Measurements from ENCODE around the gene KMT2A.

DNA sequence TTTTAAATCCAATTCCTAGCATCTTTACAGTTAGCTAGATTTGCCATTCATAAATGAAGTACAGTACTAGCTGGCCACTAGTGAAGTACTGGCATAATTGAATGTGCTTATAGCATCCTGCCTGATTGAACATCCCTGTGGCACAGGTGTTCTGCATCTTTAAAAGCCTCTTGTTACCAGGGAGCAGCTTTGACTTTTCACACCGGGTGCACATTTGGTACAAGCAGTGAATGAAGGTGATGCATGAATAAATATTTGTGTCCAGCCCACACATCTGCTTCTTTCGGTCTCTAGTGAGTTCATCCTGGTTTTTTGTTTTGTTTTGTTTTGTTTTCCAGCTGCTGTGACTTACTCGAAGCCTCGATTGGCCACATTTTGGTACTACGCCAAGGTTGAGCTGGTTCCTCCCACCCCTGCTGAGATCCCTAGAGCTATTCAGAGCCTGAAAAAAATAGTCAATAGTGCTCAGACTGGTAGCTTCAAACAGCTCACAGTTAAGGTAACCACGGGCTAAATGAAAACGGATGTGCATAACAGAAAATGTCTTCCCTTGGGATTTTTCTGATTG is 29.6 kb upstream of the KMT2A start:
- TF ChIP-seq, protein P1, sequence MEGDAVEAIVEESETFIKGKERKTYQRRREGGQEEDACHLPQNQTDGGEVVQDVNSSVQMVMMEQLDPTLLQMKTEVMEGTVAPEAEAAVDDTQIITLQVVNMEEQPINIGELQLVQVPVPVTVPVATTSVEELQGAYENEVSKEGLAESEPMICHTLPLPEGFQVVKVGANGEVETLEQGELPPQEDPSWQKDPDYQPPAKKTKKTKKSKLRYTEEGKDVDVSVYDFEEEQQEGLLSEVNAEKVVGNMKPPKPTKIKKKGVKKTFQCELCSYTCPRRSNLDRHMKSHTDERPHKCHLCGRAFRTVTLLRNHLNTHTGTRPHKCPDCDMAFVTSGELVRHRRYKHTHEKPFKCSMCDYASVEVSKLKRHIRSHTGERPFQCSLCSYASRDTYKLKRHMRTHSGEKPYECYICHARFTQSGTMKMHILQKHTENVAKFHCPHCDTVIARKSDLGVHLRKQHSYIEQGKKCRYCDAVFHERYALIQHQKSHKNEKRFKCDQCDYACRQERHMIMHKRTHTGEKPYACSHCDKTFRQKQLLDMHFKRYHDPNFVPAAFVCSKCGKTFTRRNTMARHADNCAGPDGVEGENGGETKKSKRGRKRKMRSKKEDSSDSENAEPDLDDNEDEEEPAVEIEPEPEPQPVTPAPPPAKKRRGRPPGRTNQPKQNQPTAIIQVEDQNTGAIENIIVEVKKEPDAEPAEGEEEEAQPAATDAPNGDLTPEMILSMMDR (conservative IDR thresholded peaks at IDR 0.05): no peak
- TF ChIP-seq ZFX (IDR thresholded peaks at IDR 0.05): no peak
